Adrenal gland (tissue), 5 donors: Measurements from ENCODE around the gene TAAR1.

Experiments used
- POLR2A ChIP-seq, 2 donors: fragments of 450-650 bp; IDR thresholded peaks; one replicate each; pipeline ENCODE4 v1.6.1; 2017; ENCODE audit warnings: antibody characterized with exemption in 2 of 2, mild to moderate bottlenecking in 2 of 2, moderate library complexity in 1 of 2
- TF ChIP-seq, protein P1 (sequence below), 6 experiments: fragments of 450-650 bp in 4 of 6; fragments of 200-600 bp in 2 of 6; sonication (generic) in 1 of 6; IDR thresholded peaks; 1 replicate in 5 of 6; 2 replicates in 1 of 6; pipeline versions ENCODE4 v1.5.1 to v1.8.0; 2016 to 2021; ENCODE audit warnings: antibody characterized with exemption in 6 of 6, mild to moderate bottlenecking in 2 of 6, moderate library complexity in 1 of 6
- donor health status: DM: no; HTN: no; CAD: no.

DNA sequence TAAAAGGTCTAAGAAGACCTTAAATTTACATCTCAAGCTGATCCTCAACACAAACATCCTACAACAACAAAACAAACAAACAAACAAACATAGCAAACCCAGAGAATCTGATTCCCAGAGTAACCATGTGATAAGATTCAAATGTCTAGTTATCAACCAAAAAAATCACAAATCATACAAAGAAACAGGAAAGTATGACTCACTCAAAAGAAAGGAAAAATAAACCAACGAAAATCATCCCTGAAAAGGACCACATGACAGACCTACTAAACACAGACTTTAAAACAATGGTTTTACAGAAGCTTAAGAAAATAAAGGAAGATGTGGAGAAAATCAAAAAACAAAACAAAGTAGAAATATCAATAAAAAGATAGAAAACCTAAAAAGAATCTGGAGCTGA lies 36.8 kb upstream of the TAAR1 start:
- TF ChIP-seq, protein P1, sequence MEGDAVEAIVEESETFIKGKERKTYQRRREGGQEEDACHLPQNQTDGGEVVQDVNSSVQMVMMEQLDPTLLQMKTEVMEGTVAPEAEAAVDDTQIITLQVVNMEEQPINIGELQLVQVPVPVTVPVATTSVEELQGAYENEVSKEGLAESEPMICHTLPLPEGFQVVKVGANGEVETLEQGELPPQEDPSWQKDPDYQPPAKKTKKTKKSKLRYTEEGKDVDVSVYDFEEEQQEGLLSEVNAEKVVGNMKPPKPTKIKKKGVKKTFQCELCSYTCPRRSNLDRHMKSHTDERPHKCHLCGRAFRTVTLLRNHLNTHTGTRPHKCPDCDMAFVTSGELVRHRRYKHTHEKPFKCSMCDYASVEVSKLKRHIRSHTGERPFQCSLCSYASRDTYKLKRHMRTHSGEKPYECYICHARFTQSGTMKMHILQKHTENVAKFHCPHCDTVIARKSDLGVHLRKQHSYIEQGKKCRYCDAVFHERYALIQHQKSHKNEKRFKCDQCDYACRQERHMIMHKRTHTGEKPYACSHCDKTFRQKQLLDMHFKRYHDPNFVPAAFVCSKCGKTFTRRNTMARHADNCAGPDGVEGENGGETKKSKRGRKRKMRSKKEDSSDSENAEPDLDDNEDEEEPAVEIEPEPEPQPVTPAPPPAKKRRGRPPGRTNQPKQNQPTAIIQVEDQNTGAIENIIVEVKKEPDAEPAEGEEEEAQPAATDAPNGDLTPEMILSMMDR (IDR thresholded peaks at IDR 0.05) = no peak
- TF ChIP-seq POLR2A (IDR thresholded peaks at IDR 0.05) = no peak
